Smooth muscle cell (in vitro differentiated cells): ENCODE data around the gene KIF26B. TPM values are rescaled to one million over a fixed set of nuclear protein-coding genes. Genes with fewer than 3 reads are reported as not detected.

Experiments used
- DNase-seq: peaks from one replicate; lab custom pipeline; 2025; ENCODE audit not compliant: unreplicated experiment; lab: John Stamatoyannopoulos, UW
- H2AFZ ChIP-seq: fragments of 200-600 bp; sonication (generic); 2 replicates; pipeline ENCODE4 v1.6.0; 2016; ENCODE audit warnings: antibody characterized with exemption, low read depth, mild to moderate bottlenecking
- H3F3A ChIP-seq: fragments of 200-600 bp; sonication (generic); 2 replicates; pipeline ENCODE4 v1.6.0; 2017; ENCODE audit warnings: antibody characterized with exemption, low read depth
- H3K27ac ChIP-seq: fragments of 200-600 bp; sonication (generic); 2 replicates; pipeline ENCODE4 v1.5.1; 2016; ENCODE audit warnings: low read depth, mild to moderate bottlenecking
- H3K27me3 ChIP-seq: fragments of 200-600 bp; sonication (generic); 2 replicates; pipeline ENCODE4 v1.6.1; 2016; ENCODE audit warnings: low read depth, mild to moderate bottlenecking
- H3K36me3 ChIP-seq: fragments of 200-600 bp; sonication (generic); 2 replicates; pipeline ENCODE4 v1.5.1; 2016; ENCODE audit warnings: low read depth
- H3K4me1 ChIP-seq: fragments of 200-600 bp; sonication (generic); 2 replicates; pipeline ENCODE4 v1.5.1; 2016; ENCODE audit warnings: low read depth
- H3K4me2 ChIP-seq: fragments of 200-600 bp; sonication (generic); 2 replicates; pipeline ENCODE4 v1.6.0; 2016; ENCODE audit warnings: mild to moderate bottlenecking
- H3K4me3 ChIP-seq: fragments of 200-600 bp; sonication (generic); 2 replicates; pipeline ENCODE4 v1.5.1; 2016; ENCODE audit warnings: mild to moderate bottlenecking
- H3K79me2 ChIP-seq: fragments of 200-600 bp; sonication (generic); 2 replicates; pipeline ENCODE4 v1.6.0; 2016; ENCODE audit warnings: low read depth, mild to moderate bottlenecking
- H3K9ac ChIP-seq: fragments of 200-600 bp; sonication (generic); 2 replicates; pipeline ENCODE4 v1.6.0; 2016; ENCODE audit warnings: low read depth
- H3K9me3 ChIP-seq: fragments of 200-600 bp; sonication (generic); replicated peaks from 2 replicates; pipeline ENCODE4 v1.5.1; 2016; ENCODE audit warnings: low read depth
- H4K20me1 ChIP-seq: fragments of 200-600 bp; sonication (generic); 2 replicates; pipeline ENCODE4 v1.6.0; 2016; ENCODE audit warnings: low read depth
- CTCF ChIP-seq: fragments of 200-600 bp; sonication (generic); IDR thresholded peaks from 2 replicates; pipeline ENCODE4 v1.5.1; 2017; ENCODE audit warnings: borderline replicate concordance, mild to moderate bottlenecking, antibody characterized with exemption; ENCODE audit not compliant: insufficient read depth, poor library complexity, severe bottlenecking
- WGBS: methylation state at CpG from one replicate; pipeline ENCODE4 v1.1.7; 2016; ENCODE audit warnings: low lambda C conversion rate; 5-methylcytosine and 5-hydroxymethylcytosine counted together
- polyA plus RNA-seq: library from polyadenylated mRNA; unstranded; fragments of >200 nt; fragmentation: Nextera tagmentation; extraction: Ambion mirVana; gene quantifications from 2 replicates; pipeline ENCODE4 v1.2.1, GENCODE V29; 2016
- total RNA-seq: library from RNA; depleted of rRNA; stranded (reverse); fragments of >200 nt; gene quantifications from 2 replicates; pipeline ENCODE4 v1.2.3, GENCODE V29; 2014

The KIF26B gene
- total and polyA plus RNA-seq, 2 experiments from 2014 or later: 24.9 to 43.3 TPM

- Histone ChIP-seq H3K36me3 (peaks cover 4% of the 10 kb centered on the region), H3K9ac (no peak overlapping the region), H3K4me1 (no peaks in the 10 kb centered on the region), H3K4me3 (no peak overlapping the region), H3K27me3 (no peaks in the 10 kb centered on the region), H3F3A (peaks cover 3% of the 10 kb centered on the region), H3K79me2 (peaks cover 77% of the 10 kb centered on the region), H4K20me1 (peaks cover 88% of the 10 kb centered on the region), H2AFZ (no peak overlapping the region), H3K27ac (no peak overlapping the region), H3K9me3 (no peaks in the 10 kb centered on the region), H3K4me2 (no peak overlapping the region)
- DNase-seq: no peak
- no peak for TF ChIP-seq CTCF
- WGBS: 91% methylated on average over 7 of the region's 7 CpGs
Measured at GRCh38 chr1:245247801-245248200, 93.0 kb downstream of the KIF26B start.

GRCh38 chr1:245248231-245248731, 93.5 kb downstream of the KIF26B start:
- Histone ChIP-seq H3K79me2 (peaks cover 78% of the 10 kb centered on the region), H3K4me2 (no peak overlapping the region), H3K4me1 (no peaks in the 10 kb centered on the region), H3K27ac (no peak overlapping the region), H4K20me1 (peaks cover 88% of the 10 kb centered on the region), H3K9me3 (no peaks in the 10 kb centered on the region), H3K4me3 (no peak overlapping the region), H3K9ac (no peak overlapping the region), H3K27me3 (no peaks in the 10 kb centered on the region), H3F3A (peaks cover 3% of the 10 kb centered on the region), H3K36me3 (peaks cover 4% of the 10 kb centered on the region), H2AFZ (no peak overlapping the region)
- DNase-seq: no peak
- 69% methylated on average over 18 of the region's 18 CpGs for WGBS
- TF ChIP-seq CTCF: no peak

GRCh38 chr1:245255783-245256182, 101.0 kb downstream of the KIF26B start:
- TF ChIP-seq CTCF: no peak
- Histone ChIP-seq H3K79me2 (peaks cover 58% of the 10 kb centered on the region), H3K4me1 (peaks cover 8% of the 10 kb centered on the region), H3K27ac (no peak overlapping the region), H3K9me3 (no peaks in the 10 kb centered on the region), H3K36me3 (peaks cover 4% of the 10 kb centered on the region), H2AFZ (no peak overlapping the region), H3K27me3 (no peaks in the 10 kb centered on the region), H3K9ac (no peak overlapping the region), H3K4me2 (no peak overlapping the region), H3F3A (peaks cover 3% of the 10 kb centered on the region), H3K4me3 (no peak overlapping the region), H4K20me1 (peaks cover 95% of the 10 kb centered on the region)
- no peak for DNase-seq
- 86% methylated on average over 3 of the region's 3 CpGs for WGBS

GRCh38 chr1:245256528-245256927, 101.7 kb downstream of the KIF26B start:
- no peak overlapping the region for H3K4me2 ChIP-seq
- TF ChIP-seq CTCF: no peak
- H3K36me3 ChIP-seq: no peaks in the 10 kb centered on the region
- peaks cover 95% of the 10 kb centered on the region for H4K20me1 ChIP-seq
- H2AFZ ChIP-seq: no peak overlapping the region
- peaks cover 8% of the 10 kb centered on the region for H3K4me1 ChIP-seq
- no peaks in the 10 kb centered on the region for H3K9me3 ChIP-seq
- peaks cover 55% of the 10 kb centered on the region for H3K79me2 ChIP-seq
- H3K9ac ChIP-seq: no peak overlapping the region
- WGBS: 39% methylated on average over 6 of the region's 6 CpGs
- peaks cover 3% of the 10 kb centered on the region for H3F3A ChIP-seq
- DNase-seq: no peak
- H3K4me3 ChIP-seq: no peak overlapping the region
- no peak overlapping the region for H3K27ac ChIP-seq
- H3K27me3 ChIP-seq: no peaks in the 10 kb centered on the region
